ENCODE measurements around the gene METTL8.

The METTL8 gene

GRCh38 chr2:171433763-171434012 is at the start of gene METTL8:
Gene METTL8 (minus strand): TSS chr2:171433990. CDS start chr2:171392185, 41,805 bp downstream.
- Histone ChIP-seq H3K9ac (ENCODE audit: low read length) (peak within 1 kb of the TSS; percentile 87), H3K27me3 (ENCODE audit: control insufficient read depth, insufficient read depth, low read length) (no peaks in the 10 kb centered on the region), H3K9me3 (ENCODE audit: control insufficient read depth, insufficient read depth, low read depth, low read length) (peaks cover 10% of the 10 kb centered on the region), H3K4me3 (ENCODE audit: low read depth, low read length) (peak within 1 kb of the TSS; percentile 84), H3K27ac (ENCODE audit: low read depth, low read length) (peak within 1 kb of the TSS; percentile 87), H3K36me3 (ENCODE audit: control insufficient read depth, insufficient read depth, low read length) (peaks cover 30% of the 10 kb centered on the region), H3K4me1 (ENCODE audit: control insufficient read depth, insufficient read depth, low read length) (peaks cover 25% of the 10 kb centered on the region)

- no peak overlapping the region for H3K27ac ChIP-seq (ENCODE audit: low read depth, low read length)
Measured at GRCh38 chr2:171482877-171483276, 49.1 kb upstream of the METTL8 start.

GRCh38 chr2:171482308-171482707 is 48.5 kb upstream of the METTL8 start:
- peaks cover 50% of the 10 kb centered on the region for H3K36me3 ChIP-seq (ENCODE audit: control insufficient read depth, insufficient read depth, low read length)
- no peak overlapping the region for H3K27ac ChIP-seq (ENCODE audit: low read depth, low read length)
- no peak overlapping the region for H3K9ac ChIP-seq (ENCODE audit: low read length)
- no peak overlapping the region for H3K4me3 ChIP-seq (ENCODE audit: low read depth, low read length)
- peaks cover 13% of the 10 kb centered on the region for H3K4me1 ChIP-seq (ENCODE audit: control insufficient read depth, insufficient read depth, low read length)
- H3K27me3 ChIP-seq (ENCODE audit: control insufficient read depth, insufficient read depth, low read length), result no peaks in the 10 kb centered on the region
- no peaks in the 10 kb centered on the region for H3K9me3 ChIP-seq (ENCODE audit: control insufficient read depth, insufficient read depth, low read depth, low read length)

More at GRCh38 chr2:171482877-171483276, 49.1 kb upstream of the METTL8 start:
- no peak overlapping the region for H3K9ac ChIP-seq (ENCODE audit: low read length)
- H3K36me3 ChIP-seq (ENCODE audit: control insufficient read depth, insufficient read depth, low read length), result peaks cover 45% of the 10 kb centered on the region
- peaks cover 13% of the 10 kb centered on the region for H3K4me1 ChIP-seq (ENCODE audit: control insufficient read depth, insufficient read depth, low read length)
- H3K4me3 ChIP-seq (ENCODE audit: low read depth, low read length), result no peak overlapping the region
- H3K27me3 ChIP-seq (ENCODE audit: control insufficient read depth, insufficient read depth, low read length), result no peaks in the 10 kb centered on the region
- H3K9me3 ChIP-seq (ENCODE audit: control insufficient read depth, insufficient read depth, low read depth, low read length), result no peaks in the 10 kb centered on the region

- H3K4me3 ChIP-seq (ENCODE audit: low read depth, low read length), result no peak overlapping the region
- peaks cover 56% of the 10 kb centered on the region for H3K36me3 ChIP-seq (ENCODE audit: control insufficient read depth, insufficient read depth, low read length)
- H3K9me3 ChIP-seq (ENCODE audit: control insufficient read depth, insufficient read depth, low read depth, low read length), result no peaks in the 10 kb centered on the region
- H3K9ac ChIP-seq (ENCODE audit: low read length), result no peak overlapping the region
- no peaks in the 10 kb centered on the region for H3K27me3 ChIP-seq (ENCODE audit: control insufficient read depth, insufficient read depth, low read length)
- peaks cover 13% of the 10 kb centered on the region for H3K4me1 ChIP-seq (ENCODE audit: control insufficient read depth, insufficient read depth, low read length)
- H3K27ac ChIP-seq (ENCODE audit: low read depth, low read length), result no peak overlapping the region
Measured at GRCh38 chr2:171480908-171481307, 47.1 kb upstream of the METTL8 start.

GRCh38 chr2:171479154-171479814 is 45.5 kb upstream of the METTL8 start:
- Histone ChIP-seq H3K4me3 (ENCODE audit: low read depth, low read length) (no peak overlapping the region), H3K27me3 (ENCODE audit: control insufficient read depth, insufficient read depth, low read length) (no peaks in the 10 kb centered on the region), H3K27ac (ENCODE audit: low read depth, low read length) (no peak overlapping the region), H3K36me3 (ENCODE audit: control insufficient read depth, insufficient read depth, low read length) (peaks cover 63% of the 10 kb centered on the region), H3K9me3 (ENCODE audit: control insufficient read depth, insufficient read depth, low read depth, low read length) (no peaks in the 10 kb centered on the region), H3K9ac (ENCODE audit: low read length) (no peak overlapping the region), H3K4me1 (ENCODE audit: control insufficient read depth, insufficient read depth, low read length) (peaks cover 13% of the 10 kb centered on the region)

GRCh38 chr2:171478345-171478744 is 44.6 kb upstream of the METTL8 start:
- H3K36me3 ChIP-seq (ENCODE audit: control insufficient read depth, insufficient read depth, low read length), result peaks cover 68% of the 10 kb centered on the region
- H3K9ac ChIP-seq (ENCODE audit: low read length), result no peak overlapping the region
- peaks cover 13% of the 10 kb centered on the region for H3K4me1 ChIP-seq (ENCODE audit: control insufficient read depth, insufficient read depth, low read length)
- H3K9me3 ChIP-seq (ENCODE audit: control insufficient read depth, insufficient read depth, low read depth, low read length), result no peaks in the 10 kb centered on the region
- H3K27ac ChIP-seq (ENCODE audit: low read depth, low read length), result no peak overlapping the region
- no peak overlapping the region for H3K4me3 ChIP-seq (ENCODE audit: low read depth, low read length)
- no peaks in the 10 kb centered on the region for H3K27me3 ChIP-seq (ENCODE audit: control insufficient read depth, insufficient read depth, low read length)

- H3K9ac ChIP-seq (ENCODE audit: low read length), result no peak overlapping the region
- H3K4me3 ChIP-seq (ENCODE audit: low read depth, low read length), result no peak overlapping the region
- H3K27ac ChIP-seq (ENCODE audit: low read depth, low read length), result no peak overlapping the region
- H3K9me3 ChIP-seq (ENCODE audit: control insufficient read depth, insufficient read depth, low read depth, low read length), result no peaks in the 10 kb centered on the region
- peaks cover 75% of the 10 kb centered on the region for H3K36me3 ChIP-seq (ENCODE audit: control insufficient read depth, insufficient read depth, low read length)
- no peaks in the 10 kb centered on the region for H3K4me1 ChIP-seq (ENCODE audit: control insufficient read depth, insufficient read depth, low read length)
- no peaks in the 10 kb centered on the region for H3K27me3 ChIP-seq (ENCODE audit: control insufficient read depth, insufficient read depth, low read length)
Measured at GRCh38 chr2:171475979-171476378, 42.2 kb upstream of the METTL8 start.

- H3K36me3 ChIP-seq (ENCODE audit: control insufficient read depth, insufficient read depth, low read length), result peaks cover 71% of the 10 kb centered on the region
- no peak overlapping the region for H3K9ac ChIP-seq (ENCODE audit: low read length)
- H3K9me3 ChIP-seq (ENCODE audit: control insufficient read depth, insufficient read depth, low read depth, low read length), result no peaks in the 10 kb centered on the region
- no peaks in the 10 kb centered on the region for H3K4me1 ChIP-seq (ENCODE audit: control insufficient read depth, insufficient read depth, low read length)
- H3K4me3 ChIP-seq (ENCODE audit: low read depth, low read length), result no peak overlapping the region
- H3K27ac ChIP-seq (ENCODE audit: low read depth, low read length), result no peak overlapping the region
- no peaks in the 10 kb centered on the region for H3K27me3 ChIP-seq (ENCODE audit: control insufficient read depth, insufficient read depth, low read length)
Measured at GRCh38 chr2:171470129-171470528, 36.3 kb upstream of the METTL8 start.

GRCh38 chr2:171469176-171469575 is 35.4 kb upstream of the METTL8 start:
- Histone ChIP-seq H3K27ac (ENCODE audit: low read depth, low read length) (no peak overlapping the region), H3K4me1 (ENCODE audit: control insufficient read depth, insufficient read depth, low read length) (no peaks in the 10 kb centered on the region), H3K36me3 (ENCODE audit: control insufficient read depth, insufficient read depth, low read length) (peaks cover 65% of the 10 kb centered on the region), H3K27me3 (ENCODE audit: control insufficient read depth, insufficient read depth, low read length) (no peaks in the 10 kb centered on the region), H3K4me3 (ENCODE audit: low read depth, low read length) (no peak overlapping the region), H3K9me3 (ENCODE audit: control insufficient read depth, insufficient read depth, low read depth, low read length) (no peaks in the 10 kb centered on the region), H3K9ac (ENCODE audit: low read length) (no peak overlapping the region)

GRCh38 chr2:171460537-171460936 is 26.7 kb upstream of the METTL8 start:
- H3K4me3 ChIP-seq (ENCODE audit: low read depth, low read length), result no peak overlapping the region
- no peak overlapping the region for H3K27ac ChIP-seq (ENCODE audit: low read depth, low read length)
- H3K27me3 ChIP-seq (ENCODE audit: control insufficient read depth, insufficient read depth, low read length), result no peaks in the 10 kb centered on the region
- no peak overlapping the region for H3K9ac ChIP-seq (ENCODE audit: low read length)
- no peaks in the 10 kb centered on the region for H3K9me3 ChIP-seq (ENCODE audit: control insufficient read depth, insufficient read depth, low read depth, low read length)
- peaks cover 65% of the 10 kb centered on the region for H3K36me3 ChIP-seq (ENCODE audit: control insufficient read depth, insufficient read depth, low read length)
- no peaks in the 10 kb centered on the region for H3K4me1 ChIP-seq (ENCODE audit: control insufficient read depth, insufficient read depth, low read length)

GRCh38 chr2:171459498-171459897 is 25.7 kb upstream of the METTL8 start:
- H3K4me1 ChIP-seq (ENCODE audit: control insufficient read depth, insufficient read depth, low read length), result no peaks in the 10 kb centered on the region
- H3K9ac ChIP-seq (ENCODE audit: low read length), result no peak overlapping the region
- H3K36me3 ChIP-seq (ENCODE audit: control insufficient read depth, insufficient read depth, low read length), result peaks cover 71% of the 10 kb centered on the region
- no peaks in the 10 kb centered on the region for H3K27me3 ChIP-seq (ENCODE audit: control insufficient read depth, insufficient read depth, low read length)
- no peak overlapping the region for H3K4me3 ChIP-seq (ENCODE audit: low read depth, low read length)
- no peaks in the 10 kb centered on the region for H3K9me3 ChIP-seq (ENCODE audit: control insufficient read depth, insufficient read depth, low read depth, low read length)
- H3K27ac ChIP-seq (ENCODE audit: low read depth, low read length), result no peak overlapping the region

GRCh38 chr2:171452773-171453172 is 19.0 kb upstream of the METTL8 start:
- H3K4me3 ChIP-seq (ENCODE audit: low read depth, low read length), result no peak overlapping the region
- no peaks in the 10 kb centered on the region for H3K9me3 ChIP-seq (ENCODE audit: control insufficient read depth, insufficient read depth, low read depth, low read length)
- no peaks in the 10 kb centered on the region for H3K4me1 ChIP-seq (ENCODE audit: control insufficient read depth, insufficient read depth, low read length)
- H3K27me3 ChIP-seq (ENCODE audit: control insufficient read depth, insufficient read depth, low read length), result no peaks in the 10 kb centered on the region
- H3K36me3 ChIP-seq (ENCODE audit: control insufficient read depth, insufficient read depth, low read length), result peaks cover 83% of the 10 kb centered on the region
- H3K9ac ChIP-seq (ENCODE audit: low read length), result no peak overlapping the region
- no peak overlapping the region for H3K27ac ChIP-seq (ENCODE audit: low read depth, low read length)

Measured in HUES6 (cell line).